ENCODE measurements around the gene STAT5B. TPM values are rescaled to one million over a fixed set of nuclear protein-coding genes. Genes with fewer than 3 reads are reported as not detected.
"Not testable (repeated sequence)": the region's sequence is repeated elsewhere in the genome, so short reads cannot be mapped to it uniquely, and the experiment has no call there.

STAT5B gene
- total RNA-seq, 1 experiment from 2014 or later: 102 TPM

DNA sequence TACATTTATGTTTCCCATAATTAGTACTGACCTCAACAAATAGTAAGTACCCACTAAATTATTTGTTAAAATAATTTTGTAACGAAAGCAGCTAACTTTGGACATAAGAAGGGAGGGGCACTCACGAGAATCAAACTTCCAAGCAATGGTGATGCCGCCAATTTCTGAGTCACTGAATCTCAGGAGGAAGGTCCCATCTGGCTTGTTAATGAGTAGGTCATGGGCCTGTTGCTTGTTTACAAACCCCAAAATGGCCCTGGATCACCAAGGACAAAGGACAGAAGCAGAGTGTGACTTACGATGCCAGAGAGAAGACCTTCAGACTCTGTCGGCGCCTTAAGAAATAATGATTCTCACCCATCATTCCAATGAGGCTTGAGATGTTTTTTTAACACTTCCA is 66.1 kb downstream of the STAT5B start:
- CTCF ChIA-PET: no interaction called here
- in situ Hi-C loops (cut with HindIII; ENCODE audit: low pct_unique_long_range_greater_than_20kb, low sequenced_read_pairs): no loop called here
- BruUV-seq (replicated peaks): no TSS peak
- Histone ChIP-seq H3K27me3 (ENCODE audit: control insufficient read depth, insufficient read depth, low read length) (no peaks in the 10 kb centered on the region), H3K27ac (ENCODE audit: low read length) (no peak overlapping the region), H3K36me3 (ENCODE audit: control insufficient read depth, insufficient read depth, low read length) (peaks cover 9% of the 10 kb centered on the region), H3K4me1 (ENCODE audit: control insufficient read depth, insufficient read depth, low read length) (peaks cover 3% of the 10 kb centered on the region; the same call in 1 of the 2 replicates), H3K9me3 (ENCODE audit: control insufficient read depth, insufficient read depth, low read depth, low read length) (no peaks in the 10 kb centered on the region), H3K4me3 (ENCODE audit: low read depth in 2 of 2, low read length in 2 of 2) (no peak overlapping the region)
- no peak for TF ChIP-seq SIN3A (IDR thresholded peaks at IDR 0.05; ENCODE audit: borderline replicate concordance, insufficient read depth, low read depth, low read length)
- no peak for TF ChIP-seq POLR2AphosphoS5 (IDR thresholded peaks at IDR 0.05; ENCODE audit: low read depth, low read length)
- TF ChIP-seq REST (IDR thresholded peaks at IDR 0.05; ENCODE audit: insufficient read depth in 1 of 2, low read depth in 2 of 2, low read length in 1 of 2): no peak
- TF ChIP-seq TCF7L2 (IDR thresholded peaks at IDR 0.05; ENCODE audit: low read depth, low read length): no peak
- TF ChIP-seq, protein P1, sequence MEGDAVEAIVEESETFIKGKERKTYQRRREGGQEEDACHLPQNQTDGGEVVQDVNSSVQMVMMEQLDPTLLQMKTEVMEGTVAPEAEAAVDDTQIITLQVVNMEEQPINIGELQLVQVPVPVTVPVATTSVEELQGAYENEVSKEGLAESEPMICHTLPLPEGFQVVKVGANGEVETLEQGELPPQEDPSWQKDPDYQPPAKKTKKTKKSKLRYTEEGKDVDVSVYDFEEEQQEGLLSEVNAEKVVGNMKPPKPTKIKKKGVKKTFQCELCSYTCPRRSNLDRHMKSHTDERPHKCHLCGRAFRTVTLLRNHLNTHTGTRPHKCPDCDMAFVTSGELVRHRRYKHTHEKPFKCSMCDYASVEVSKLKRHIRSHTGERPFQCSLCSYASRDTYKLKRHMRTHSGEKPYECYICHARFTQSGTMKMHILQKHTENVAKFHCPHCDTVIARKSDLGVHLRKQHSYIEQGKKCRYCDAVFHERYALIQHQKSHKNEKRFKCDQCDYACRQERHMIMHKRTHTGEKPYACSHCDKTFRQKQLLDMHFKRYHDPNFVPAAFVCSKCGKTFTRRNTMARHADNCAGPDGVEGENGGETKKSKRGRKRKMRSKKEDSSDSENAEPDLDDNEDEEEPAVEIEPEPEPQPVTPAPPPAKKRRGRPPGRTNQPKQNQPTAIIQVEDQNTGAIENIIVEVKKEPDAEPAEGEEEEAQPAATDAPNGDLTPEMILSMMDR (IDR thresholded peaks at IDR 0.05): no peak
- POLR2A ChIA-PET: no interaction called here
- ATAC-seq (no peak), DNase-seq (ENCODE audit: low read depth, low spot score) (no peak)
- intact Hi-C loops (cut with micrococcal nuclease; ENCODE audit: unreplicated experiment): no loop called here

GRCh38 chr17:42206153-42206612 is 70.0 kb downstream of the STAT5B start:
- H3K36me3 ChIP-seq (ENCODE audit: control insufficient read depth, insufficient read depth, low read length): peaks cover 12% of the 10 kb centered on the region
- H3K27me3 ChIP-seq (ENCODE audit: control insufficient read depth, insufficient read depth, low read length); intact Hi-C loops (cut with micrococcal nuclease; ENCODE audit: unreplicated experiment); ATAC-seq; DNase-seq (ENCODE audit: low read depth, low spot score); POLR2A ChIA-PET; H3K4me1 ChIP-seq (ENCODE audit: control insufficient read depth, insufficient read depth, low read length); H3K27ac ChIP-seq (ENCODE audit: low read length); in situ Hi-C loops (cut with HindIII; ENCODE audit: low pct_unique_long_range_greater_than_20kb, low sequenced_read_pairs); CTCF ChIA-PET; H3K9me3 ChIP-seq (ENCODE audit: control insufficient read depth, insufficient read depth, low read depth, low read length); H3K4me3 ChIP-seq (ENCODE audit: low read depth in 2 of 2, low read length in 2 of 2); BruUV-seq (replicated peaks): not testable (repeated sequence)

GRCh38 chr17:42203354-42203753 is 72.8 kb downstream of the STAT5B start:
- ATAC-seq (no peak), DNase-seq (ENCODE audit: low read depth, low spot score) (no peak)
- Histone ChIP-seq H3K36me3 (ENCODE audit: control insufficient read depth, insufficient read depth, low read length) (peaks cover 7% of the 10 kb centered on the region; the same call in 1 of the 2 replicates), H3K4me3 (ENCODE audit: low read depth in 2 of 2, low read length in 2 of 2) (no peak overlapping the region), H3K9me3 (ENCODE audit: control insufficient read depth, insufficient read depth, low read depth, low read length) (no peaks in the 10 kb centered on the region), H3K27me3 (ENCODE audit: control insufficient read depth, insufficient read depth, low read length) (no peaks in the 10 kb centered on the region), H3K27ac (ENCODE audit: low read length) (no peak overlapping the region), H3K4me1 (ENCODE audit: control insufficient read depth, insufficient read depth, low read length) (no peaks in the 10 kb centered on the region; the same call in 1 of the 2 replicates)
- TF ChIP-seq REST (IDR thresholded peaks at IDR 0.05; ENCODE audit: insufficient read depth in 1 of 2, low read depth in 2 of 2, low read length in 1 of 2) (no peak), TCF7L2 (IDR thresholded peaks at IDR 0.05; ENCODE audit: low read depth, low read length) (no peak), SIN3A (IDR thresholded peaks at IDR 0.05; ENCODE audit: borderline replicate concordance, insufficient read depth, low read depth, low read length) (no peak), POLR2AphosphoS5 (IDR thresholded peaks at IDR 0.05; ENCODE audit: low read depth, low read length) (no peak)
- TF ChIP-seq, protein P1 (IDR thresholded peaks at IDR 0.05): no peak
- no TSS peak for BruUV-seq (replicated peaks)
- intact Hi-C loops (cut with micrococcal nuclease; ENCODE audit: unreplicated experiment): no loop called here
- POLR2A ChIA-PET: no interaction called here
- CTCF ChIA-PET: no interaction called here
- in situ Hi-C loops (cut with HindIII; ENCODE audit: low pct_unique_long_range_greater_than_20kb, low sequenced_read_pairs): no loop called here
